ENCODE results near the gene DDA1.

DDA1 gene

DNA sequence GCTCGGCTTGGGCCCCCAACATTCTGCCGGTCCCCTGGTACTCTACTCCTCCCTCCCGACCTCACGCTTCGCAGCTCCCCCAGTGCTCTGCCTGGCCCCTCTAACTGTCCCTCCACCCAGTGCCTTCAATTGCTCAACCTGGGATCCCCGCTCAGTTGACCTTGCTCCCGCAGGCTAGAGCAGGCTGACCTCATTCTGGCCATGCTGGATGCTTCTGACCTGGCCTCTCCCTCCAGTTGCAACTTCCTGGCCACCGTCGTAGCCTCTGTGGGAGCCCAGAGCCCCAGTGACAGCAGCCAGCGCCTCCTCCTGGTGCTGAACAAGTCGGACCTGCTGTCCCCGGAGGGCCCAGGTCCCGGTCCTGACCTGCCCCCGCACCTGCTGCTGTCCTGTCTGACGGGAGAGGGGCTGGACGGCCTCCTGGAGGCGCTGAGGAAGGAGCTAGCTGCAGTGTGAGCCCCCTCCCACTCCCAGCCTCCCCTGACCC lies 31.6 kb downstream of the DDA1 start:
- WGBS: 62% methylated on average over 17 of the region's 17 CpGs

GRCh38 chr19:17341386-17341785 lies 32.0 kb downstream of the DDA1 start:
- peaks cover 13% of the 10 kb centered on the region; the same call in 1 of the 2 replicates for H3K36me3 ChIP-seq (ENCODE audit: insufficient read depth, low read length)
- H3K9ac ChIP-seq (ENCODE audit: low read depth, low read length): no peak overlapping the region
- H3K27ac ChIP-seq (ENCODE audit: low read depth, low read length): no peak overlapping the region; the same call in 1 of the 2 replicates
- no peak overlapping the region for H3K4me3 ChIP-seq (ENCODE audit: low read length)
- no peaks in the 10 kb centered on the region for H3K9me3 ChIP-seq (ENCODE audit: insufficient read depth, low read depth, low read length)
- 95% methylated on average over 15 of the region's 15 CpGs for WGBS
- peaks cover 5% of the 10 kb centered on the region; the same call in 1 of the 2 replicates for H3K4me1 ChIP-seq (ENCODE audit: insufficient read depth, low read length)
- no peaks in the 10 kb centered on the region for H3K27me3 ChIP-seq (ENCODE audit: insufficient read depth, low read length)

More for the DNA sequence above, 31.6 kb downstream of the DDA1 start:
- Histone ChIP-seq H3K9ac (ENCODE audit: low read depth, low read length) (no peak overlapping the region), H3K4me3 (ENCODE audit: low read length) (peak overlapping the region; percentile 30; the same call in 1 of the 2 replicates), H3K4me1 (ENCODE audit: insufficient read depth, low read length) (peaks cover 5% of the 10 kb centered on the region; the same call in 1 of the 2 replicates), H3K27ac (ENCODE audit: low read depth, low read length) (peak overlapping the region; percentile 28; the same call in 1 of the 2 replicates), H3K27me3 (ENCODE audit: insufficient read depth, low read length) (no peaks in the 10 kb centered on the region), H3K36me3 (ENCODE audit: insufficient read depth, low read length) (peaks cover 13% of the 10 kb centered on the region; the same call in 1 of the 2 replicates), H3K9me3 (ENCODE audit: insufficient read depth, low read depth, low read length) (no peaks in the 10 kb centered on the region)

GRCh38 chr19:17341845-17342244 lies 32.5 kb downstream of the DDA1 start:
- Histone ChIP-seq H3K4me1 (ENCODE audit: insufficient read depth, low read length) (peaks cover 5% of the 10 kb centered on the region; the same call in 1 of the 2 replicates), H3K36me3 (ENCODE audit: insufficient read depth, low read length) (peaks cover 13% of the 10 kb centered on the region; the same call in 1 of the 2 replicates), H3K4me3 (ENCODE audit: low read length) (no peak overlapping the region), H3K27ac (ENCODE audit: low read depth, low read length) (no peak overlapping the region), H3K9ac (ENCODE audit: low read depth, low read length) (no peak overlapping the region), H3K9me3 (ENCODE audit: insufficient read depth, low read depth, low read length) (no peaks in the 10 kb centered on the region), H3K27me3 (ENCODE audit: insufficient read depth, low read length) (no peaks in the 10 kb centered on the region)
- WGBS: 97% methylated on average over 6 of the region's 7 CpGs

DNA sequence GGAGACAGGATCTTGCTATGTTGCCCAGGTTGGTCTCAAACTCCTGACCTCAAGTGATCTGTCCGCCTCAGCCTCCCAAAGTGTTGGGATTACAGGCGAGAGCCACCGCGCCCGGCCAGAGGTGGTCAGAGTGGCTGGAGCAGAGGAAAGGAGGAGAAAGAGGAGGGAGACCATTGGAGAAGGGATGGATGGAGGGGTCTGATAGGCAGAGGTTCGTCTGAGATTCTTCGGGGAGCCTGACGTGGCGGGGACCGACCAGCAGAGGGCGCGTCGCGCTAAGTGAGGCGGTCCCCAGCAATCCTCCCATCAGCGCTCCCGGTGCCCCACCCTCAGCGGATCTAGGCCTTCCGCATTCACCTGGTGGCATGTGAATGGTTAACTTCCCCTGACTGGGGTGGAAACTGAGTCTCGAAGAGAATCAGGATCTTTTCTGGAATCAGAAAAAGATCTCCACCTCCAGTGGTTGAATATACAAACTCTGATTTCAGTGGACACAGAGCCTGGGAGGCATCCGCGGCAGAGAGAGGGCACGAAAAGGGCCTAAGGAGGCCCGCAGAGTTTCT lies 36.8 kb downstream of the DDA1 start:
- H3K9me3 ChIP-seq (ENCODE audit: insufficient read depth, low read depth, low read length): no peaks in the 10 kb centered on the region
- H3K4me1 ChIP-seq (ENCODE audit: insufficient read depth, low read length): no peaks in the 10 kb centered on the region
- H3K9ac ChIP-seq (ENCODE audit: low read depth, low read length): no peak overlapping the region
- H3K27ac ChIP-seq (ENCODE audit: low read depth, low read length): no peak overlapping the region
- no peak overlapping the region for H3K4me3 ChIP-seq (ENCODE audit: low read length)
- no peaks in the 10 kb centered on the region for H3K27me3 ChIP-seq (ENCODE audit: insufficient read depth, low read length)
- peaks cover 10% of the 10 kb centered on the region; the same call in 1 of the 2 replicates for H3K36me3 ChIP-seq (ENCODE audit: insufficient read depth, low read length)
- 22% methylated on average over 24 of the region's 24 CpGs for WGBS

DNA sequence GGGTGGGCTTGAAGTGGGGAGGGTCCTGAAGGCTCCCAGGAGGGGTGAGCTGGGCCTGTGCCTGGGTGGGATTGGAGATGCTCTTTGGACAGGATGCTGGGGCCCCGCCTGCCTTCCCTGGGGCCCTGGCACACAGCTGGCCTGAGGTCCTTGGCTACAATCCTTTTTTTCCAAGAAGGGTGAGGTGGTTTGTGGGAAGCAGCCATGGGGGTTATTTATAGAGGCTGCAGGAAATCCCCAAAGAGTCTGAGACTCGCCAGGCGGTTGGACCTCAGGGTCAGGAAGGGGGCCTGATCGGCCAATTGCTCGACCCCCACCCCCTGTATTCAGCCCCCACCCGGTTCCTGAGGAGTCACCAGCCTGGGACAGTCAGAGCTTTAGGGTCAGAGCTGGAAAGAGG lies 38.0 kb downstream of the DDA1 start:
- Histone ChIP-seq H3K9me3 (ENCODE audit: insufficient read depth, low read depth, low read length) (no peaks in the 10 kb centered on the region), H3K27me3 (ENCODE audit: insufficient read depth, low read length) (no peaks in the 10 kb centered on the region), H3K4me3 (ENCODE audit: low read length) (no peak overlapping the region), H3K36me3 (ENCODE audit: insufficient read depth, low read length) (peaks cover 2% of the 10 kb centered on the region; the same call in 1 of the 2 replicates), H3K9ac (ENCODE audit: low read depth, low read length) (no peak overlapping the region), H3K4me1 (ENCODE audit: insufficient read depth, low read length) (no peaks in the 10 kb centered on the region), H3K27ac (ENCODE audit: low read depth, low read length) (no peak overlapping the region)
- WGBS: 94% methylated on average over 5 of the region's 6 CpGs

DNA sequence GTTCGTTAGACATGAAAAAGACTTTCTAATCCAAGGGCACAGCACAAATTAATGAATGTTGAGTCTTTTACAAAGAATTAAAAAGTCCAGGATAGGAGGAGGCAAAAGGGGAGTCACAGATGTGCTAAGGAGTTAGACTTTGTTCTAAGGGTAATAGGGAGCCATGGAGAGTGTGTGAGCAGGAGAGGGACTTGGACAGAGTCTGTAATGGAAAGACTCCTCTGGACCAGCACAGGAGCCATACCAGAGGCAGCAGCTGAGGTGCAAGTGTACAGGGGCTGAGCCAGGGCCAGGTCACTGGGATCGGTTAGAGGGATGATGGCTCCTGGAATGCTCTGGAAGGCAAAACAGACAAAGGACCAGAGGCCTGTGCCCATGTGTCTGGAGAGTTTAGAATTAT lies 38.5 kb downstream of the DDA1 start:
- Histone ChIP-seq H3K9me3 (ENCODE audit: insufficient read depth, low read depth, low read length) (no peaks in the 10 kb centered on the region), H3K4me1 (ENCODE audit: insufficient read depth, low read length) (no peaks in the 10 kb centered on the region), H3K27ac (ENCODE audit: low read depth, low read length) (no peak overlapping the region), H3K36me3 (ENCODE audit: insufficient read depth, low read length) (no peaks in the 10 kb centered on the region), H3K9ac (ENCODE audit: low read depth, low read length) (no peak overlapping the region), H3K4me3 (ENCODE audit: low read length) (no peak overlapping the region), H3K27me3 (ENCODE audit: insufficient read depth, low read length) (no peaks in the 10 kb centered on the region)
- WGBS: 87% methylated on average over 2 of the region's 2 CpGs

DNA sequence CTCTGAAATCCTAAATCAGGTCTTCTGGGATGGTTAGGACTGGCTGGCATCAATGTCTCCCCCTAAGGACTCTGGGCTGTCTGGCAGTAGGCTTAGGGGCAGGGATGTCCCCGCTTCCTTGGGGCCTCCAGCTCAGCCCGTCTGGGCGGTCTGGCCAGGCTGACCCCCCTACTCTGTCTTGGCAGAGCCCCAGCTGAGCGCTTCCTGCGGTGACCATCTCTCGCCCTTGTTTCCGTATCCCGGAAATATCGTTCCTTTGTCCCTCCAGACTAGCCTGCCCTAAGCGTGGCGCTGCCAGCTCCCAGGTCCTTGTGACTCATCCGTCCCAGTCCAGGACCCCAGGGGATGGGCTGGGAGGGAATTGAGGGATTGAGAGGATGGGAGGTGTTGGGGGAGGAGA lies 39.3 kb downstream of the DDA1 start:
- Histone ChIP-seq H3K9me3 (ENCODE audit: insufficient read depth, low read depth, low read length) (no peaks in the 10 kb centered on the region), H3K4me1 (ENCODE audit: insufficient read depth, low read length) (no peaks in the 10 kb centered on the region), H3K4me3 (ENCODE audit: low read length) (no peak overlapping the region), H3K27ac (ENCODE audit: low read depth, low read length) (peak overlapping the region; percentile 37), H3K27me3 (ENCODE audit: insufficient read depth, low read length) (no peaks in the 10 kb centered on the region), H3K9ac (ENCODE audit: low read depth, low read length) (peak overlapping the region; percentile 2; the same call in 1 of the 2 replicates), H3K36me3 (ENCODE audit: insufficient read depth, low read length) (no peaks in the 10 kb centered on the region)
- WGBS: 13% methylated on average over 12 of the region's 12 CpGs

DNA sequence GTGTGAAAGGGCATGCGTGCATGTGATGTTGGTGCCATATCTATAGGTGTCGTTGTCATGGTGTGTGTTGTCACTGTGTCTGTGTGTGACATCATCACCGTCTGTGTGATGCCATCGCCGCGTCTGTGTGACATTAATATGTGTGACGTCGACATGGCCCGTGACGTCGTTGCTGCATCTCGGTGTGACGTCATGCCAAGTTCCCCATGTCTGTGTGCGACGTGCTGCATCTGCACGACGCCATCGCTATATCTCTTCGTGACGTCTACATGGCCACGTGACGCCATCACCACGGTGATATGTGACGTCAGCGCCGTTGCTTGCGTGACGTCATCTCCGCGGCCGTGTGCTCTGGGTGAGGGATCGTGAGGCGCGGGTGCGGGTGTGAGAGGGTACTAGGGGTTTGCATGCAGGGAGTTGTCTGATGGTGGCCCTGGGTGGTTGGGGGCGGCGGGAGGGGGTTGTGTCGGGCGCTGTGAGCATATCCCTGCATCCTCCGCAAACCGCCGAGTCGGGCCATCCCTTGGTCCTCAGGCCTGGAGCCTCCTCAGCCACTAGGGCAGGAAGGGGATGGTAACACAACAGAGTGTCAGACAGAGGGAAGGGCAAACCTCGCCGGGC lies 42.6 kb downstream of the DDA1 start:
- Histone ChIP-seq H3K9me3 (ENCODE audit: insufficient read depth, low read depth, low read length) (no peaks in the 10 kb centered on the region), H3K4me1 (ENCODE audit: insufficient read depth, low read length) (no peaks in the 10 kb centered on the region), H3K4me3 (ENCODE audit: low read length) (no peak overlapping the region), H3K27ac (ENCODE audit: low read depth, low read length) (no peak overlapping the region), H3K36me3 (ENCODE audit: insufficient read depth, low read length) (no peaks in the 10 kb centered on the region), H3K9ac (ENCODE audit: low read depth, low read length) (no peak overlapping the region), H3K27me3 (ENCODE audit: insufficient read depth, low read length) (no peaks in the 10 kb centered on the region)
- WGBS: 95% methylated on average over 45 of the region's 45 CpGs

GRCh38 chr19:17352608-17353280 lies 43.4 kb downstream of the DDA1 start:
- no peak overlapping the region for H3K9ac ChIP-seq (ENCODE audit: low read depth, low read length)
- no peak overlapping the region for H3K27ac ChIP-seq (ENCODE audit: low read depth, low read length)
- no peaks in the 10 kb centered on the region for H3K4me1 ChIP-seq (ENCODE audit: insufficient read depth, low read length)
- no peak overlapping the region for H3K4me3 ChIP-seq (ENCODE audit: low read length)
- no peaks in the 10 kb centered on the region for H3K27me3 ChIP-seq (ENCODE audit: insufficient read depth, low read length)
- no peaks in the 10 kb centered on the region for H3K36me3 ChIP-seq (ENCODE audit: insufficient read depth, low read length)
- WGBS: 74% methylated on average over 14 of the region's 14 CpGs
- H3K9me3 ChIP-seq (ENCODE audit: insufficient read depth, low read depth, low read length): no peaks in the 10 kb centered on the region

DNA sequence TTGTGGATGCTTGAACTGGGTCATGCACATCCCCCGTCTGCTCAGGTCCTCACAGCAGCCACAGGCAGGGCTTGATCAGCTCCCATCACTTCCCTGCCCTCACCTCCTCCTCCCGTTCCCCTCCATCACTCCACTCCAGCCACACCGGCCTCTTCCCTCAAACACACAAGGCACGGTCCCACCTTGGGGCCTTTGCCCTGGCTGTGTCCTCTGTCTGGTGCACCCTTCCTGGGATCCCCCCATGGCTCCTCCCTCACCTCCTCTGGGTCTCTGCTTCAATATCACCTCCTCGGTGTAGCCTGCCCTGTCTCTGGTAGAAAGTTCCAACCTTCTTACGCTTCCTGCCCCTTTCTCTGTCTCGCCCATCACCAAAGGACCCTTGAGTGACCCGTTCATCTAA lies 44.0 kb downstream of the DDA1 start:
- Histone ChIP-seq H3K9ac (ENCODE audit: low read depth, low read length) (no peak overlapping the region), H3K4me3 (ENCODE audit: low read length) (no peak overlapping the region), H3K36me3 (ENCODE audit: insufficient read depth, low read length) (no peaks in the 10 kb centered on the region), H3K9me3 (ENCODE audit: insufficient read depth, low read depth, low read length) (no peaks in the 10 kb centered on the region), H3K4me1 (ENCODE audit: insufficient read depth, low read length) (no peaks in the 10 kb centered on the region), H3K27me3 (ENCODE audit: insufficient read depth, low read length) (no peaks in the 10 kb centered on the region), H3K27ac (ENCODE audit: low read depth, low read length) (no peak overlapping the region)
- 89% methylated on average over 8 of the region's 8 CpGs for WGBS

DNA sequence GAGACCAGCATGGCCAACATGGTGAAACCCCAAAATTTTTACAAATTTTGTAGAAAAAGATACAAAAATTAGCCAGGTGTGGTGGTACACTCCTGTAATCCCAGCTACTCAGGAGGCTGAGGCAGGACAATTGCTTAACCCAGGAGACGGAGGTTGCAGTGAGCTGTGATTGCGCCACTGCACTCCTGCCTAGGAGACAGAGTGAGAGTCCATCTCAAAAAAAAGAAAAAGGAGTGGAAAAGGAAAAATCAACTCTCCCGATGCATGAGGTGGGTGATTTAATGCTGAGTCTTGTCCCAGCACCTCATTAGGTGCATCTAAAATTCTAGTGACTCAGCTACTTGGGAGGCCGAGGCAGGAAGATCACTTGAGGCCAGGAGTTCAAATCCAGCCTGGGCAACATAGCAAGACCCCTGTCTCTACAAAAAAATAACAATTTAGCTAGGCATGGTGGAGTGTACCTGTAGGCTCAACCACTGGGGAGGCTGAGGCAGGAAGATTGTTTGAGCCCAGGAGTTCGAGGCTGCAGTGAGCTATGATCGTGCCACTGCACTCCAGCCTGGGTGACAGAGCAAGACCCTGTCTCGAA lies 47.8 kb downstream of the DDA1 start:
- no peaks in the 10 kb centered on the region for H3K36me3 ChIP-seq (ENCODE audit: insufficient read depth, low read length)
- 92% methylated on average over 7 of the region's 7 CpGs for WGBS
- no peaks in the 10 kb centered on the region for H3K27me3 ChIP-seq (ENCODE audit: insufficient read depth, low read length)
- H3K27ac ChIP-seq (ENCODE audit: low read depth, low read length): no peak overlapping the region
- H3K9me3 ChIP-seq (ENCODE audit: insufficient read depth, low read depth, low read length): no peaks in the 10 kb centered on the region
- H3K4me3 ChIP-seq (ENCODE audit: low read length): no peak overlapping the region
- no peak overlapping the region for H3K9ac ChIP-seq (ENCODE audit: low read depth, low read length)
- H3K4me1 ChIP-seq (ENCODE audit: insufficient read depth, low read length): no peaks in the 10 kb centered on the region
